Effector memory CD8-positive, alpha-beta T cell (primary cell): ENCODE results near the gene PHACTR1.
"Not testable (repeated sequence)": the region's sequence is repeated elsewhere in the genome, so short reads cannot be mapped to it uniquely, and the experiment has no call there.

Experiments
- ATAC-seq: fragments of 150-1000 bp; cut with Tn5 transposase; replicated peaks from 2 replicates; pipeline ENCODE4 v1.10.0; 2021; ENCODE audit warnings: mild to moderate bottlenecking, moderate library complexity
- DNase-seq, 3 experiments: peaks; one replicate each; pipeline ENCODE4 v3.0.0; 2021
- H3K27ac Mint-ChIP-seq, 2 donors: one replicate each; pipeline ENCODE4 v1.8.0; 2022; ENCODE audit warnings: mild to moderate bottlenecking in 2 of 2, mixed read lengths in 2 of 2, moderate library complexity in 2 of 2
- H3K27me3 Mint-ChIP-seq, 2 donors: one replicate each; pipeline ENCODE4 v1.8.0; 2022; ENCODE audit warnings: mixed read lengths in 2 of 2
- H3K36me3 Mint-ChIP-seq: one replicate; pipeline ENCODE4 v1.8.0; 2022; ENCODE audit warnings: mild to moderate bottlenecking, moderate library complexity, mixed read lengths; ENCODE audit not compliant: insufficient read depth
- H3K4me1 Mint-ChIP-seq, 2 donors: one replicate each; pipeline ENCODE4 v1.8.0; 2022; ENCODE audit warnings: low read depth in 2 of 2, mixed read lengths in 2 of 2
- H3K4me3 Mint-ChIP-seq, 2 donors: one replicate each; pipeline ENCODE4 v1.8.0; 2022; ENCODE audit warnings: mild to moderate bottlenecking in 2 of 2, mixed read lengths in 2 of 2, moderate library complexity in 2 of 2
- H3K9me3 Mint-ChIP-seq, 2 donors: one replicate each; pipeline ENCODE4 v1.8.0; 2022; ENCODE audit warnings: mixed read lengths in 2 of 2

PHACTR1 gene

DNA sequence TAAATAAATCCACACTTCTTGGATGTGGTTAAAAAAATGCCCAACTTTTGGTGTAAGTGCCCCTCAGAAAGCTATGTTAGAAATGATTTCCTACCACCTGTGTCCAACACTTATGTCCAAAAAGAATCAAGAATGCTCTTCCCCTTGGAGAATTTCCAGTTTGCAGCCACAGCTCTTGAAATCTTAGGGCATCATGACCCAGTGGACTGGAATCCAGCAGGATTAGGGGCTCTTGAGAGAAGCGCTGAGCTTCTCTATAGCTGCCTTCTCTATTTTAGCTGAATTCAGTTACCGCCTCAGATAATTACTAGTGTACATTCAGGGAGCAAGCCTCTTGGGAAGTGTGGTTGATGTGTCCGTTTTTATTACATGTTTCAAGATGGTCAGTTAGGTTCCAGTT, 2.5 kb downstream of the PHACTR1 start:
- DNase-seq, result no peak
- Mint-ChIP-seq H3K27me3 (peaks cover 0 to 17% of the 10 kb centered on the region in 2 donors), H3K36me3 (no peaks in the 10 kb centered on the region), H3K4me3 (no peak overlapping the region), H3K9me3 (no peaks in the 10 kb centered on the region), H3K4me1 (no peaks in the 10 kb centered on the region), H3K27ac (no peak overlapping the region)
- no peak for ATAC-seq

DNA sequence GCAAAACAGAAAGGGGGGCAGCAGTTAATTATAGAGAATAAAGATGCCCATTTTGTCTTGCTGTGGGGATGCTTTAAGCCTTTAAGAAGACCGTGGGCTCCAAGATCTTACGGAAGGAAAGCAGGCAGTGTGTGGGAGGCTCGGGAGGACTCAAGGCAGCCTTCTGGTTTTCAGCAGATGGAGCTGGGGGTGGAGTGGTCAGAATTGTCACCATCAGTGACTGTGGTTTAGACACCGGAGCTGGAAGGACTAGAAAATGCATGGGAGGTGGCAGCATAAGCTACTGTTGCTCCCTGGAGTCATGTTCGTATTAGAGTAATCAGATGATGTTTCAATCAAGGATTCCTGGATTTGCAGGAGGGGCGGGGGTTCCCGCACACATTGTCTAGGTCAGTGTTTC, 3.7 kb downstream of the PHACTR1 start:
- DNase-seq (no peak), ATAC-seq (no peak)
- no peaks in the 10 kb centered on the region for H3K9me3 Mint-ChIP-seq
- no peaks in the 10 kb centered on the region for H3K4me1 Mint-ChIP-seq
- H3K4me3 Mint-ChIP-seq, result no peak overlapping the region
- no peak overlapping the region for H3K27ac Mint-ChIP-seq
- H3K27me3 Mint-ChIP-seq, result peaks cover 0 to 17% of the 10 kb centered on the region in 2 donors
- no peaks in the 10 kb centered on the region for H3K36me3 Mint-ChIP-seq

DNA sequence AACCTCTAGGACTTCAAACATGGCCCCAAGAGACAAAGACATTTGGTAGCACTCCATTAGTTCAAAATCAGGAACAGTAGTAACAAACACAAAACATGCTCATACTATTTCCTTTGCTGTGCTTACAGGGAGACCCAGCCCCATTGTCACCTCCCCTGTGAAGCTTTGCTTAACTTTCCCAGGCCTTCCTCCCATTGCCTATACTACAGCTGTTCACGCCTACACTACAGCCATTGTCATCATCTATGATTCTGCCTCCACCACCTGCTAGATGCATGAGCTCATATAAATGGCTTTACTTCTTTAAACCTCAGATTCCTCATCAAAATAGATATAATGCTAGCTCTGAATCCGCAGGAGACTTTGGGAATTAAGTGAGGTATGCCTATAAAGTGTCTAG, 8.7 kb downstream of the PHACTR1 start:
- Mint-ChIP-seq H3K27ac (no peak overlapping the region), H3K27me3 (peaks cover 9 to 17% of the 10 kb centered on the region in 2 donors)

DNA sequence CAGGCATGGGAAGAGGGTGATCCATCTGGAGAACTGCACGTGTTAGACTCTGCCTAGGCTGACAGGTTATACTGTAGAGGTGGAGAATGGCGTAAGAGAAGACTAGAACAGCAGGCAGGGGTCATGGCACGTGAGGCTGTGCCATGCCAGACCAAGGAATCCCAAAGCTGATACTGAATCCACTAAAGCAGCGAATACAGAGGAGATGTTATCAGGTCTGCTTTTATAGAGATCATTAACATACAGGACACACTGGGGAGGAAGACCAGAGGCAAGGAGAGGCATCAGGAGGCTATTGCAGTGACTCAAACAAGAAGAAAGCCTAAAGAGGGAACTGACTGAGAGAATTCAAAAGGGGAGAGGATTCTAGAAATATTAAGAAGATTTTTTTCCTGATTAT, 12.9 kb downstream of the PHACTR1 start:
- peaks cover 9 to 14% of the 10 kb centered on the region in 2 donors for H3K27me3 Mint-ChIP-seq
- peaks cover 0 to 1% of the 10 kb centered on the region in 2 donors for H3K9me3 Mint-ChIP-seq
- no peak for DNase-seq
- H3K36me3 Mint-ChIP-seq, result no peaks in the 10 kb centered on the region
- H3K27ac Mint-ChIP-seq, result no peak overlapping the region
- H3K4me3 Mint-ChIP-seq, result no peak overlapping the region
- no peak for ATAC-seq
- no peaks in the 10 kb centered on the region for H3K4me1 Mint-ChIP-seq

More for the DNA sequence above, 8.7 kb downstream of the PHACTR1 start:
- no peak overlapping the region for H3K4me3 Mint-ChIP-seq
- H3K4me1 Mint-ChIP-seq, result no peaks in the 10 kb centered on the region
- DNase-seq, result no peak
- no peak for ATAC-seq
- no peaks in the 10 kb centered on the region for H3K9me3 Mint-ChIP-seq
- no peaks in the 10 kb centered on the region for H3K36me3 Mint-ChIP-seq

DNA sequence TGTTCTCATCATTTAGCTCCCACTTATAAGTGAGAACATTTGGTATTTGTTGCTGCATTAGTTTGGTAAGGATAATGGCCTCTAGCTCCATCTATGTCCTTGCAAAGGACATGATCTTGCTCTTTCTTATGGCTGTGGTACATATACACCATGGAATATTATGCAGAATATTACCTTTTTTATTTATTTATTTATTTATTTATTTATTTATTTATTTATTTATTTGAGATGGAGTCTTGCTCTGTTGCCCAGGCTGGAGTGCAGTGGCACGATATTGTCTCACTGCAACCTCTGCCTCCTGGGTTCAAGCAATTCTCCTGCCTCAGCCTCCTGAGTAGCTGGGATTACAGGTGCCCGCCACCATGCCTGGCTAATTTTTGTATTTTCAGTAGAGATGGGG, 14.2 kb downstream of the PHACTR1 start:
- not testable (repeated sequence) for H3K9me3 Mint-ChIP-seq, DNase-seq, H3K4me3 Mint-ChIP-seq, ATAC-seq, H3K4me1 Mint-ChIP-seq, H3K36me3 Mint-ChIP-seq, H3K27ac Mint-ChIP-seq
- peaks cover 9 to 14% of the 10 kb centered on the region in 2 donors for H3K27me3 Mint-ChIP-seq

DNA sequence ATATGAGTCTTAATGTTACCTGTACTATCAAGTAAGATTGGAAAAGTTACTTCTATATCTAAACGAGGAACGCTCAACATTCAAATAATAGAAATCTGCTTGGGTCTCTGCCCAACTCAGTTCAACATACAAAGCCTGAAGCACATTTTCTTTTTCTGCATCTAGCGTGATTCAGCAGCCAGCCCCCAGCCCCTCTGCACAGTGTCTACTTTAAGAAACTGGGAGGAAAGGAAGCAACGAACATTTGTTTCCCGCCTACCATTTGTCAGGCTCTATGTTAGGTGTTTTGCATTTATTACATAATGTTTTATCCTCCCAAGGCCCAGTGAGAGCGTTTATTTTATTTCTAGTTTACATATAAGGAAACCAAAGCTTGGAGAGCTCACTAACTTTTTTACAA, 17.3 kb downstream of the PHACTR1 start:
- no peaks in the 10 kb centered on the region for H3K27me3 Mint-ChIP-seq
- H3K9me3 Mint-ChIP-seq, result peaks cover 0 to 1% of the 10 kb centered on the region in 2 donors
- H3K4me1 Mint-ChIP-seq, result no peaks in the 10 kb centered on the region
- ATAC-seq (no peak), DNase-seq (no peak)
- no peak overlapping the region for H3K4me3 Mint-ChIP-seq
- no peaks in the 10 kb centered on the region for H3K36me3 Mint-ChIP-seq
- H3K27ac Mint-ChIP-seq, result no peak overlapping the region

DNA sequence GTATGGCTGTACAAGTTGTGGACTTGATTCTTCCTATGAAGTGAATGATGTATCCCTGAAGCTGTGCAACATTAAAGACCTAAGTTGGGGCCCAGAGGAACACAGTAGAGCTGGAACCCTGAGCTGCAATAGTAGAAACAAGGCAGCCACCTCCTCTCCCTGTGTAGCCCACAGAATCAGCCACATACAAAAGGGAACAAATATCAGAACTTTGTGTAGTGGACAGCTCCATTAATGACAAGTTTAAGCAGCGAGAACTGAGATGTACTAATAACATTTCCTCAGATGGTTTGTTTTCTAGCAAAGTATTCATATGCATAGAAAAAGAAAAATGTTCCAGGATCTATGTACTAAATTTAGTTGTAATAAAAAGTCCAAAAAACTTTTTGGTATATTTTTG, 19.2 kb downstream of the PHACTR1 start:
- no peak overlapping the region for H3K27ac Mint-ChIP-seq
- H3K4me3 Mint-ChIP-seq, result no peak overlapping the region
- ATAC-seq, result no peak
- H3K4me1 Mint-ChIP-seq, result no peaks in the 10 kb centered on the region
- peaks cover 0 to 1% of the 10 kb centered on the region in 2 donors for H3K9me3 Mint-ChIP-seq
- DNase-seq, result no peak
- H3K27me3 Mint-ChIP-seq, result no peaks in the 10 kb centered on the region
- no peaks in the 10 kb centered on the region for H3K36me3 Mint-ChIP-seq

DNA sequence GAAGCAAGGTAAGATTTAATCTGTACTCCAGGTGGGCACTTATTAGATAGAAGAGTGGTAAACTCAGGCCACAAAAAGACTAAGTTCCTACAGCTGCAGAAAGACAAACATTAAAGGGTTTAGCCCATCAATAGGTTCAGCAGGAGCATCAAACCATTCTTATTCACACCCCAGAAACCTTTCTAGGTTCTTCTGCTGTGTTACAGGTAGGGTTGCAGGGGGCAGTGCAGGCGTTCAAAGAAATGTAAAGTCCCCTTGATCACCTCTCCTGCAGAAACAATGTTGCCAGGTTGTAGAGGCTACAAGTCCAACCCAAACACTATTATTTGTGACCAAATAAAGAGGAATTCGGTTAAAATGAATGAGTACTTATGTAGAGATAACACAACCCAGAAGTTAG, 31.8 kb downstream of the PHACTR1 start:
- H3K27me3 Mint-ChIP-seq, result peaks cover 33 to 54% of the 10 kb centered on the region in 2 donors
- no peak for ATAC-seq

DNA sequence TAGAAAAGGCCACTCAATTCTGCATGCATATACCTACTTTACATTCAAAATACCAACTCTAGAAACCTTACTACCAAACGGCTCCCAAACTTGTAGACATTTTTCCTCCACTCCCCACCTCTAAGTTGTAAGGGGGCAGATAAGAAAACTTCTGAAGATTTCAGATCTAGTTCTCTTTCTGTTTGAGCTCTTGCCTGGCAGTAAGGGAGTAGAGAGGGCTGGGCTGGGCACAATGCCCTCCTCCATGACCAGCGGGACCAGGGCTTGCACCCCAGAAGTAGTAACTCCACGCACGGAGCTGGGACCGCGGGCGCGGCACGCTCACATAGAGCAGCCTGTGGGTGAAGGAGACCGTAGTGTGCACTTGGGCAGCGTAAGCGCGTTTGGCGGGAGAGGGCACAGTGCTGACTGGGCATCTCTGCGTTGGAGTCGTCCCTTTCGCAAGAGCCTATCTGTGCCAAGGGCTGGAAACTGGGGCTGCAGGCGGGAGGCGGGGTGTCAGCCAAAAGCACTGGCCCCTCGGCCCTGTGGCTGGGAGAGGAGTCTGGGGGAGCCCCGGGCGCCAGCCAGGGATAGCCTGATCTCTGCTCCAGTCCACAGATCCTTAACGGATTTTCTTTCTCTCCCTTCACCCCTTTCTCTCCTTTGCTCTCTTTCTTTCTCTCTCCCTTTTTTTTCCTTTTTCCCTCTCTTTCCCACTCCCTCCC, 32.4 kb downstream of the PHACTR1 start:
- peaks cover 33 to 54% of the 10 kb centered on the region in 2 donors for H3K27me3 Mint-ChIP-seq
- H3K36me3 Mint-ChIP-seq, result no peaks in the 10 kb centered on the region
- H3K4me3 Mint-ChIP-seq, result no peak overlapping the region
- peaks cover 0 to 2% of the 10 kb centered on the region in 2 donors for H3K9me3 Mint-ChIP-seq
- H3K4me1 Mint-ChIP-seq, result no peaks in the 10 kb centered on the region
- ATAC-seq (no peak), DNase-seq (no peak)
- H3K27ac Mint-ChIP-seq, result no peak overlapping the region

More for the DNA sequence above, 31.8 kb downstream of the PHACTR1 start:
- Mint-ChIP-seq H3K4me1 (no peaks in the 10 kb centered on the region), H3K4me3 (no peak overlapping the region), H3K9me3 (peaks cover 0 to 2% of the 10 kb centered on the region in 2 donors), H3K36me3 (no peaks in the 10 kb centered on the region), H3K27ac (no peak overlapping the region)
- no peak for DNase-seq

DNA sequence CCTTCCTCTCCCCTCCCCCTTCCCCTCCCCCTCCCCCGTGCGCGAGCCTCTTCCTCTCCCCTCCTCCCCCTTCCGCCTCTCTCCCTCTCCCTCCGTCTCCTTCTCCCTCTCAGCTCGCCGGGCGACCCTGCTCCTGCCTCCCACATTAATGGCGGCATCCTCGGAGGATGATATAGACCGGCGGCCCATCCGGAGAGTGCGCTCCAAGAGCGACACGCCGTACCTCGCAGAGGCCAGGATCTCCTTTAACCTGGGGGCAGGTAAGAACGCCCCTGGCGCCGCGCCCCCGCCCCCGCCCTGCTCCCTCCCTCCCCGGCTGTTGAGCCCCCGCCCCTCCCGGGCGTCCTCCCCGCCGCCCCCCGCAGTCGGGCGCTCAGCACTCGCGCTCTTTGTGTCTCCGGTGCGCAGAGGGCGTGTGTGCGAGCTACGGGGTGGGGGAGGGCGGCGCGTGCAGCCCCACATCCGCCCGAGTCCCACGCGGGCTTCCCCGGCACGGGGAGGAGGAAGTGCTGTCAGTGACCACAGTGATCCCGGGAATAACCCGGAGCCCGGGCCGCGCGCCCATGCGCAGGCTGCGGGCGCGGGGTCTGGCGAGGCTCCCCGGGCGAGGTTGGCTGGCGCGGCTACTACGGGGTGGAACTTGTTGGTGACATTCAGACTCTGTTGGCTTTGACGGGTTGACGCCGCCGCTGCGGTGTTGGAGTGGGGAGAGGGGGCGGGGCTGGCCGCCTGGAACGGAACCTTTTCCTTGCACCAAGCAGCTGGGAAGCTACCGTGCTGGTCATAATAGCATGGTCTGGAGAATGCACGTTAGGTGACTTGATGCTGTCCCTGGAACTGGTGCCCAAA, 33.2 kb downstream of the PHACTR1 start:
- no peaks in the 10 kb centered on the region for H3K36me3 Mint-ChIP-seq
- peaks cover 33 to 54% of the 10 kb centered on the region in 2 donors for H3K27me3 Mint-ChIP-seq
- DNase-seq (no peak), ATAC-seq (no peak)
- H3K4me3 Mint-ChIP-seq, result no peak overlapping the region
- H3K9me3 Mint-ChIP-seq, result peaks cover 0 to 2% of the 10 kb centered on the region in 2 donors
- no peak overlapping the region for H3K27ac Mint-ChIP-seq
- H3K4me1 Mint-ChIP-seq, result no peaks in the 10 kb centered on the region

DNA sequence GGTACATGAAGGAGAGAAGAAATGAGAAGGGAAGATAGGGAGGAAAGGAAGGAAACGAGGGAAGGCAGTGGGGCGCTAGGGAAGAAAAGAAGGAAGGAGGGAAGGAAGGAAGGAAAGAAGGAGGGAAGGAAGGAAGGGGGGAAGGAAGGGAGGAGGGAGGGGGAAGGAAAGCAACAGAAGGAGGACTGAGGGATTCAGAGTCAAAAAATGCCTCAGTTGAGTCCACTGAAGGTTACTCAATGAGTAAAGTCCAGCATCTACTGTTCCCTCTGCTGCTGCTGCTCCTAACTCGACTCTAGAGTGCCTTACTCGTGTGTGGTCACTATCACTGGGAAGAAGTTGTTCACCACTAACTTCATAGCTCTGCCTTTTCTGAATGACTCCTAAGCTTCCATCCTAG, 33.8 kb downstream of the PHACTR1 start:
- Mint-ChIP-seq H3K27me3 (peaks cover 33 to 48% of the 10 kb centered on the region in 2 donors), H3K4me1 (no peaks in the 10 kb centered on the region), H3K9me3 (peaks cover 0 to 2% of the 10 kb centered on the region in 2 donors), H3K4me3 (no peak overlapping the region), H3K36me3 (no peaks in the 10 kb centered on the region), H3K27ac (no peak overlapping the region)
- no peak for DNase-seq
- no peak for ATAC-seq

DNA sequence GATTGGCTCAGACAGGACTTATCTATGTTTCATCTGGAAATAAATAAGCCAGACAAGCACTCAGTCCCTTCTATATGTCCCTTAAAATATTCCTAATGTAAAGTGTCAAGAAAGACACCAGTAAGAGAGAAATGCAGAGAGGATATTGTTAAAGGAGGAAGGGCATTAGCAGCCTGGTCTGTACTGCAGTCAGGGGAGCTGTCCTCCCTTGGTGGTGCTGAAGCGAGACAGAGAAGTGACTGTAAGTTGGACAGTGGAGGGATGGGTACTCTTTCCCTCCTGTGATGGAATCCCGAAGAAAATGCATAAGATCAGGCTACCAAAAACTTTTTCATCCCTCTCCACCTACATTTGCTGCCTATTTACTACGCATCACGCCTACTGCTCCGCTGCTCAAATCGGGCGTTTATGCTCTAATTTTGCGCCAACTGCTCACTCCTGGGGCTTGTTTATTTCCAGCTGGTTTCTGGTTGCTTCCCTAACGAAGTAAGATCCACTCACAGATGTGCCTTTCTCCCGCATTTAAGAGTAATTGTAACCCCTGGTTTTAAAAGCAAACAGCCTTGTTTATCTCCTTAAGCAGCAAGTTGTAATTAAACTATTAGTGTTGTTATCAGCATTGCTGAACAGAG, 35.2 kb downstream of the PHACTR1 start:
- no peaks in the 10 kb centered on the region for H3K4me1 Mint-ChIP-seq
- no peaks in the 10 kb centered on the region for H3K36me3 Mint-ChIP-seq
- ATAC-seq (no peak), DNase-seq (no peak)
- no peak overlapping the region for H3K27ac Mint-ChIP-seq
- H3K9me3 Mint-ChIP-seq, result peaks cover 2% of the 10 kb centered on the region in 2 donors
- peaks cover 27 to 44% of the 10 kb centered on the region in 2 donors for H3K27me3 Mint-ChIP-seq
- H3K4me3 Mint-ChIP-seq, result no peak overlapping the region

DNA sequence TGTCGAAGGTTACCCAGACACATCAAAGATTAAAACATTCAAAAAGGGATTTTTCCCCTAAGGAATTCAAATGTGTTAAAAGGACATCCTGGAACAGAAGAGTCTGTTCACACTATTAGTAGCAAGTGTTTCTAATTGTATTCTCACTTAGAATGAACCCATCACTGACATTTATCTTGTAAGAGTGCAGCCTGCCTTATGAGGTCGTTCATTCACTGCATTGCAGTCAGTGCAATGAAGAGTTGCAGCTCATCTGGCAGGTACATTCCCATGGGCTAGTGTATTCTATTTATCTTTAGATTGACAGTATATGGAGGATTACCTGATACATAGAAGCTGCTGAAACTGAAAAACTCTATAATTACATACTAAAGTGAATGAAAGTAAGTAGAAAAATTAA, 36.5 kb downstream of the PHACTR1 start:
- Mint-ChIP-seq H3K4me3 (no peak overlapping the region), H3K36me3 (no peaks in the 10 kb centered on the region), H3K27me3 (peaks cover 17 to 44% of the 10 kb centered on the region in 2 donors)

More for the DNA sequence above, 36.5 kb downstream of the PHACTR1 start:
- ATAC-seq, result no peak
- Mint-ChIP-seq H3K9me3 (peaks cover 2 to 12% of the 10 kb centered on the region in 2 donors), H3K4me1 (no peaks in the 10 kb centered on the region), H3K27ac (no peak overlapping the region)
- no peak for DNase-seq
